ENCODE measurements around the gene TMEM81. TPM values are rescaled to one million over a fixed set of nuclear protein-coding genes. Genes with fewer than 3 reads are reported as not detected.

The TMEM81 gene
- total RNA-seq, 4 donors from 2014 or later = 2.4 to 3.1 (median 2.8) TPM

DNA sequence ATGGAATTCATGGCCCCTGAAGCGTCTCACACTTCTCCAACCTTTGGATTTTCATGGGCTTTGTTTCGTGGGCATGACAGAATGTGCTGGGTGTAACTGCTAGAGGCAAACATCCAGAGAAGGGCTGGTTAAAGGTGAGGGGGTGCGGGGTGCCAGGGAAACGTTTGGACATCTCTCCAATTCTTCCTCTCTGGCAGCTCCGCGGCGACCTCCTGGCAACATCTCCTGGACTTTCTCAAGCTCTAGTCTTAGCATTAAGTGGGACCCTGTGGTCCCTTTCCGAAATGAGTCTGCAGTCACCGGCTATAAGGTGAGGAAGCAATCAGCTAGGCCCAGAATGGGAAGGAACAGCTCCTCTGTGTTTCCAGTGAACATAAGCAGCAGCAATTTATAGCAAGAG is 12.0 kb downstream of the TMEM81 start:
- TF ChIP-seq CTCF (IDR thresholded peaks at IDR 0.05; ENCODE audit: low read depth) = no peak

- TF ChIP-seq CTCF (IDR thresholded peaks at IDR 0.05; ENCODE audit: low read depth) = no peak
Observed at GRCh38 chr1:205071801-205072200, 12.5 kb downstream of the TMEM81 start.

DNA sequence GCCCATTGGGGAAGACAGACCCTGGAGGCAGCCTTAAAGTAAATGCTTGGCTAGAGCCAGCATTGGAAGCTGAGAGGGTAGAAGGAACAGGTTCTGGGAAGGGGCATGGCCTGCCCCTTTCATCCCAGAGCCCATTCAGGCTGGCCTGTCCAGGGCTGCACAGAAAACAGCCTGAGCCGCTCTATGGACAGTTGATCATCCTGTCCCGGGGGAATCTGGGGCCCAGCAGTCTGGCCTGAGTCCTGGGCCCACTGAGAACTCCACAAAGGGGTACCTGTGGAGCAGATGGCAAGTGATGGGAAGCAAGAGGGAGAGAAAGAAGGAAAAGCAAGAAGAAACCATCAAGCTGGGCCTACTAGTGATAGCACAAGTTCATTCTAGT is 13.2 kb downstream of the TMEM81 start:
- TF ChIP-seq CTCF (IDR thresholded peaks at IDR 0.05; ENCODE audit: low read depth) = no peak

GRCh38 chr1:205069371-205070125 is 14.7 kb downstream of the TMEM81 start:
- TF ChIP-seq CTCF (IDR thresholded peaks at IDR 0.05; ENCODE audit: low read depth) = no peak

GRCh38 chr1:205068457-205069040 is 15.7 kb downstream of the TMEM81 start:
- TF ChIP-seq CTCF (IDR thresholded peaks at IDR 0.05; ENCODE audit: low read depth) = no peak

GRCh38 chr1:205068001-205068400 is 16.3 kb downstream of the TMEM81 start:
- no peak for TF ChIP-seq CTCF (IDR thresholded peaks at IDR 0.05; ENCODE audit: low read depth)

- TF ChIP-seq CTCF (IDR thresholded peaks at IDR 0.05; ENCODE audit: low read depth) = no peak
Observed at GRCh38 chr1:205067031-205067430, 17.2 kb downstream of the TMEM81 start.

All from subcutaneous adipose tissue (tissue), 4 donors.